Adrenal gland (tissue), 5 donors: ENCODE data around the gene IPPK.

Experiments
- CTCF ChIP-seq, 6 experiments: fragments of 450-650 bp in 4 of 6; fragments of 200-600 bp in 2 of 6; sonication (generic) in 1 of 6; IDR thresholded peaks; 1 replicate in 5 of 6; 2 replicates in 1 of 6; pipeline versions ENCODE4 v1.5.1 to v1.8.0; 2016 to 2021; ENCODE audit warnings: antibody characterized with exemption in 6 of 6, mild to moderate bottlenecking in 2 of 6, moderate library complexity in 1 of 6
- POLR2A ChIP-seq, 2 donors: fragments of 450-650 bp; IDR thresholded peaks; one replicate each; pipeline ENCODE4 v1.6.1; 2017; ENCODE audit warnings: antibody characterized with exemption in 2 of 2, mild to moderate bottlenecking in 2 of 2, moderate library complexity in 1 of 2
- donor health status: DM: no; HTN: no; CAD: no.

DNA sequence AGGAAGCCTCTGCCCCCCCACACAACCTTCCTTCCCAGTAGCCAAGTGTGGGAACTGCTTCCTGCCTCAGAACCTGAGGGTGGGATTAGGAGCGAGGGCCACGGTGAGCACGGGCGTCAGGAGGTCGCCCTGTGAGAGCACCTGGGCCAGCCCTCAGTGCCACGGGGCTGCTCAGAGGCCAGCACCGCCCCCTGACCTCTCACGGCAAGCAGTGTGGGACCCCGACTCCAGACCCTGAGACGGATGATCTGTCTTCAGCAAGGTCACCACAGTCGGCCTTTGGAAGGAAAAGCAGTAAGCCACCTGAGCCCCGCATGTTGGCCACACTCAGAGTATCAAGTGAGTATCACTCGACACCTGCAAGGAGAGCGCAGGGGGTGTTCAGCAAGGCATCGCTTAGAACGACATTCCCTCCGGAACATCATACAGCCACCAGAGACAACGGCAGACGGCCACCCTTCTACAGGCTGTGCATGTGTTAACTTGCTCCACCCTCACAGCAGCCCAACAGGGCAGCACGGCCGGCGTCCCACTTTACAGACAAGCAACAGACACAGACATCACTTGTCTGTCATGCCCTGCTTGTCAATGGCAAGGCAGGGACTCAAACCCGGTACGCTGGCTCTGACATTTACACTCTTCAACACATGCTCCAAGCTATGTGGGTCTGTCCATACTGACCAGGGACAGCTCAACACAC, 50.2 kb downstream of the IPPK start:
- TF ChIP-seq CTCF (IDR thresholded peaks at IDR 0.05) (no peak), POLR2A (IDR thresholded peaks at IDR 0.05) (no peak)
